Measurements from ENCODE around the gene TMEM87B.

DNA sequence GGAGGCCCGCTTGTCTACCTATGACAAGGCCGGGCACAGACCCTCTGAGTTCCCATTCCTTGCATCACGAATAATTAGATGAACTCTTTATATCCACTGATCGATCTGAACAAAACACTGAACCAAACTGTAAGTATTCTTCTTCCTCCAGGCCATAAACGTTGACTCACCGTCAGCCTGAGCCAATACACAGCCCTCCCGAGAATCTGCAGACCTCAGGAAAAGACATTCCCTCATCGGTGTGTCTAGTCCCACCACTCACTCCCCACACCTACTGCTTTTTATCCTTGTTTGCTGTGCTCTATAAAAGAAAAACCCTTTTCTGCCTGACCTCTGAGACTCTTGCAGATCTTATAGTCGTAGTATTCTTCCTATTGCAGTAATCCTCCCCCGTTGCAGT is 41.0 kb downstream of the TMEM87B start:
- TF ChIP-seq EZH2phosphoT487 (IDR thresholded peaks at IDR 0.05; ENCODE audit: insufficient read depth, low read depth) (no peak), EZH2 (IDR thresholded peaks at IDR 0.05; ENCODE audit: insufficient read depth, poor library complexity, severe bottlenecking) (no peak)

Data from GM23248 (cell line).